A673 (cell line): ENCODE results near the gene ATP2C1. TPM values are rescaled to one million over a fixed set of nuclear protein-coding genes. Genes with fewer than 3 reads are reported as not detected.
"Not testable (repeated sequence)": the region's sequence is repeated elsewhere in the genome, so short reads cannot be mapped to it uniquely, and the experiment has no call there.

Source experiments
- BruUV-seq: library from RNA; stranded (reverse); fragments of 400-500 nt; replicated peaks from 2 replicates; lab custom pipeline; 2021; lab: Mats Ljungman, UMichigan
- CTCF ChIA-PET: fragments of 300-600 bp; sonication (Branson Sonifier 250); formaldehyde crosslinking; loops from one replicate; lab custom pipeline; 2022; ENCODE audit warnings: antibody characterized with exemption; lab: Charles Lee
- POLR2A ChIA-PET: fragments of 300-600 bp; sonication (Branson Sonifier 250); formaldehyde crosslinking; loops from one replicate; lab custom pipeline; 2022; ENCODE audit warnings: antibody characterized with exemption; ENCODE audit not compliant: low non-redundant PET; lab: Charles Lee
- DNase-seq: peaks from one replicate; pipeline ENCODE4 v3.0.0-alpha.2; 2015; ENCODE audit warnings: low spot score
- H3K27ac ChIP-seq: fragments of 200-600 bp; sonication (generic); 2 replicates; pipeline ENCODE4 v1.5.1; 2016; ENCODE audit warnings: mixed run types, low read depth, mild to moderate bottlenecking, mixed read lengths, antibody characterized with exemption, low read length; ENCODE audit not compliant: poor library complexity, severe bottlenecking
- H3K27me3 ChIP-seq: fragments of 200-600 bp; sonication (generic); replicated peaks from 2 replicates; pipeline ENCODE4 v1.6.1; 2017; ENCODE audit warnings: mixed run types, low read depth, mild to moderate bottlenecking, mixed read lengths, antibody characterized with exemption, low read length; ENCODE audit not compliant: insufficient read depth, poor library complexity
- H3K36me3 ChIP-seq: fragments of 200-600 bp; sonication (generic); 2 replicates; pipeline ENCODE4 v1.6.1; 2016; ENCODE audit warnings: mixed run types, mild to moderate bottlenecking, mixed read lengths, antibody characterized with exemption, low read length; ENCODE audit not compliant: insufficient read depth, poor library complexity, severe bottlenecking
- H3K4me1 ChIP-seq: fragments of 200-600 bp; sonication (generic); 2 replicates; pipeline ENCODE4 v1.6.1; 2017; ENCODE audit warnings: mixed run types, mild to moderate bottlenecking, mixed read lengths, antibody characterized with exemption, low read length; ENCODE audit not compliant: insufficient read depth, poor library complexity, severe bottlenecking
- H3K4me3 ChIP-seq: fragments of 200-600 bp; sonication (generic); 2 replicates; pipeline ENCODE4 v1.5.1; 2016; ENCODE audit warnings: low read depth, mixed run types, mild to moderate bottlenecking, mixed read lengths, low read length; ENCODE audit not compliant: poor library complexity, severe bottlenecking
- H3K9me3 ChIP-seq: fragments of 200-600 bp; sonication (generic); 2 replicates; pipeline ENCODE4 v1.6.1; 2016; ENCODE audit warnings: mixed run types, low read depth, mild to moderate bottlenecking, mixed read lengths, antibody characterized with exemption, low read length; ENCODE audit not compliant: poor library complexity, severe bottlenecking
- CTCF ChIP-seq: fragments of 300-800, 200-600 bp; sonication (generic); conservative IDR thresholded peaks from 2 replicates; pipeline ENCODE4 v1.5.1; 2017; ENCODE audit warnings: low read depth, mild to moderate bottlenecking, antibody characterized with exemption, low read length, moderate library complexity, mixed read lengths
- EZH2 ChIP-seq: fragments of 200-600 bp; sonication (generic); IDR thresholded peaks from 2 replicates; pipeline ENCODE4 v1.6.1; 2017; ENCODE audit warnings: borderline replicate concordance, low read depth, mild to moderate bottlenecking, mixed read lengths, antibody characterized with exemption, low read length; ENCODE audit not compliant: poor library complexity, severe bottlenecking
- intact Hi-C: fragments of 100-400 bp; cut with micrococcal nuclease; formaldehyde crosslinking; loops from one replicate; pipeline ENCODE4 v1.10.0; 2022; ENCODE audit not compliant: unreplicated experiment
- total RNA-seq: library from RNA; stranded (reverse); gene quantifications from 2 replicates; pipeline ENCODE4 v1.2.3, GENCODE V29; 2021

The ATP2C1 gene
- total RNA-seq, 1 experiment from 2014 or later = 75.9 TPM

GRCh38 chr3:131036986-131037385, 143.1 kb downstream of the ATP2C1 start:
- no TSS peak for BruUV-seq
- no peak for DNase-seq
- Histone ChIP-seq H3K27ac (no peak overlapping the region), H3K9me3 (no peaks in the 10 kb centered on the region), H3K27me3 (no peaks in the 10 kb centered on the region), H3K4me3 (no peak overlapping the region), H3K4me1 (peaks cover 35% of the 10 kb centered on the region), H3K36me3 (no peaks in the 10 kb centered on the region)
- intact Hi-C loops = loop anchor here (5.0 to 10.0 kb wide), 3 partner anchors 195 to 1148 kb away; no protein-coding TSS in a partner anchor
- POLR2A ChIA-PET = no interaction called here
- CTCF ChIA-PET = no interaction called here
- TF ChIP-seq EZH2 = no peak
- no peak for TF ChIP-seq CTCF

- DNase-seq = no peak
- TF ChIP-seq EZH2 (no peak), CTCF (no peak)
- no peak overlapping the region for H3K27ac ChIP-seq
- ChIA-PET POLR2A (no interaction called here), CTCF (no interaction called here)
- no peak overlapping the region for H3K4me3 ChIP-seq
- H3K9me3 ChIP-seq = no peaks in the 10 kb centered on the region
- H3K36me3 ChIP-seq = no peaks in the 10 kb centered on the region
- BruUV-seq = no TSS peak
- H3K4me1 ChIP-seq = peaks cover 35% of the 10 kb centered on the region
- intact Hi-C loops = loop anchor here (5.0 to 10.0 kb wide), 3 partner anchors 194 to 1146 kb away; no protein-coding TSS in a partner anchor
- no peaks in the 10 kb centered on the region for H3K27me3 ChIP-seq
Measured at GRCh38 chr3:131038326-131038725, 144.4 kb downstream of the ATP2C1 start.

- H3K36me3 ChIP-seq, POLR2A ChIA-PET, H3K9me3 ChIP-seq, H3K4me3 ChIP-seq, CTCF ChIA-PET, intact Hi-C loops, DNase-seq, H3K27me3 ChIP-seq, BruUV-seq, H3K27ac ChIP-seq: not testable (repeated sequence)
- peaks cover 35% of the 10 kb centered on the region for H3K4me1 ChIP-seq
Measured at GRCh38 chr3:131042271-131042985, 148.5 kb downstream of the ATP2C1 start.

GRCh38 chr3:131047582-131047981, 153.7 kb downstream of the ATP2C1 start:
- no peak for DNase-seq
- H3K4me3 ChIP-seq = no peak overlapping the region
- intact Hi-C loops = no loop called here
- H3K9me3 ChIP-seq = no peaks in the 10 kb centered on the region
- BruUV-seq = no TSS peak
- no peaks in the 10 kb centered on the region for H3K36me3 ChIP-seq
- no peak overlapping the region for H3K27ac ChIP-seq
- ChIA-PET POLR2A (no interaction called here), CTCF (no interaction called here)
- H3K27me3 ChIP-seq = no peaks in the 10 kb centered on the region
- TF ChIP-seq EZH2 (no peak), CTCF (peak; percentile 31; the same call in 1 of the 2 replicates)
- H3K4me1 ChIP-seq = no peaks in the 10 kb centered on the region
